NCI-H82 treated with DMSO at 0.1 percent for 48 hours (cell line): ENCODE results near the gene SLC40A1.

Experiments used
- DNase-seq: peaks from one replicate; lab custom pipeline; 2025; ENCODE audit not compliant: unreplicated experiment; lab: John Stamatoyannopoulos, UW

SLC40A1 gene

GRCh38 chr2:189516546-189516945, 64.0 kb downstream of the SLC40A1 start:
- no peak for DNase-seq

GRCh38 chr2:189515264-189515663, 65.3 kb downstream of the SLC40A1 start:
- no peak for DNase-seq

- DNase-seq = no peak
These were observed 66.5 kb downstream of the SLC40A1 start for GRCh38 chr2:189514104-189514503.

GRCh38 chr2:189512879-189513278, 67.7 kb downstream of the SLC40A1 start:
- DNase-seq = no peak

- DNase-seq = no peak
These were observed 68.6 kb downstream of the SLC40A1 start for GRCh38 chr2:189511960-189512319.

- no peak for DNase-seq
These were observed 69.2 kb downstream of the SLC40A1 start for GRCh38 chr2:189511210-189511959.
